ENCODE measurements around the gene SCARB1.

Gene SCARB1

GRCh38 chr12:124821252-124822200 lies 42.1 kb downstream of the SCARB1 start:
- DNase-seq (ENCODE audit: low read depth): no peak

- no peak for DNase-seq (ENCODE audit: low read depth)
Observed at GRCh38 chr12:124820199-124820598, 43.5 kb downstream of the SCARB1 start.

DNA sequence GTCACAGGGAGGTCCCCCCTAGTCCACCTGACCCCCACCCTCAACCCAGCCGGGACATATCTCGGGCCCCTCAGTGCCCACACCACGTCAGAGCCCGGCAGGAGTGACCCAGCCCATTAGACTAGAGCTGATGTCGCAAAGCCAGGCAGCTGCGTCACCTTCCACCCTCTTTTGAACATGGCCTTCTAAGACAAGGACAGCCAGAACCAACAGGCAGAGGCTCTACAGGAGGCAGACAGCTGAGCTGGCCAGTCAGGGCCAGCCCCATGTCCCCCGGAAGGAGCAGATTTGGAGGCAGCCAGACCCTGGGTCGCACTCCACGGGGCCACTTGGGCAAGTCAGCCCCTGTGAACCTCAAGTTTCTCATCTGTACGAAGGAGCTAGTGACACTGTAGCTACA lies 44.1 kb downstream of the SCARB1 start:
- DNase-seq (ENCODE audit: low read depth): no peak

GRCh38 chr12:124819080-124819479 lies 44.6 kb downstream of the SCARB1 start:
- DNase-seq (ENCODE audit: low read depth): no peak

DNA sequence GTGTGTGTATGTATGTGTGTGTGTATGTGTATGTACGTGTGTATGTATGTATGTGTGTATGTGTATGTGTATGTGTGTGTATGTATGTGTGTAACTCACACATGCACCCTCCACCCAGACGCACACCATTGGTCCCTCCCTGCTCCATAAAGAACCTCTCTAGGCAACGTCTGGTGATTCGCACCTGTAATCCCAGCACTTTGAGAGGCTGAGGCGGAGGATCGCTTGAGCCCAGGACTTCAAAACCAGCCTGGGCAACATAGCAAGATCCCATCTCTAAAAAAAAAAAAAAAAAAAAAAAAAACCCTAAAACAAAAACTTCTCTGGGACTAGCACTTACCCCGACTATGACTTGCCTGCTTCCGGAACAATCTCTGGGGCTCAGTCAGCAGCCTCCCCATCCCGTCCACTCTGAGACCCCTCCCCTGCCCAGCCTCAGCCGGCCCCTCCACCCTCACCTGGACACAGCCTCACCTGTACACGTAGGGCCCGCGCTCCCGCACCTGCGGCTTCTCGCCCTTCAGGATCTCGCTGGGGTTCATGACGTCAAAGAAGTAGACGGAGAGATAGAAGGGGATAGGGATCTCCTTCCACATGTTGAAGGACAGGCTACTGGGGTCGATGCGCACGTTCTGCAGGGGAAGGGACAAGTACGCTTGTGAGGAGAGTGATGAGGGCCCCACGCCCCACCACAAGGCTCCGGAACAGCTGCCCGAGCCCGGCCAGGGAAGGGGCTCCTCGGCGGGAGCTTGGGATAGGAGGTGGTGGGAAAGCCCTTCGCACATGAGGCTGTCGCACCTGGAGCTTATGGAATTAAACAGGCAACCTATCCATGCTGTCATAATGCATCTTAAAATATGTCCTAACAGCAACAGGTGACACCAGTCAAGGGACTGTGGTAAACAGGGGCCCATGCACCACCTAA lies 46.3 kb downstream of the SCARB1 start:
- DNase-seq (ENCODE audit: low read depth): no peak

- no peak for DNase-seq (ENCODE audit: low read depth)
Observed at GRCh38 chr12:124816295-124816854, 47.3 kb downstream of the SCARB1 start.

GRCh38 chr12:124814741-124815613 lies 48.7 kb downstream of the SCARB1 start:
- no peak for DNase-seq (ENCODE audit: low read depth)

GRCh38 chr12:124813782-124814181 lies 49.9 kb downstream of the SCARB1 start:
- no peak for DNase-seq (ENCODE audit: low read depth)

DNA sequence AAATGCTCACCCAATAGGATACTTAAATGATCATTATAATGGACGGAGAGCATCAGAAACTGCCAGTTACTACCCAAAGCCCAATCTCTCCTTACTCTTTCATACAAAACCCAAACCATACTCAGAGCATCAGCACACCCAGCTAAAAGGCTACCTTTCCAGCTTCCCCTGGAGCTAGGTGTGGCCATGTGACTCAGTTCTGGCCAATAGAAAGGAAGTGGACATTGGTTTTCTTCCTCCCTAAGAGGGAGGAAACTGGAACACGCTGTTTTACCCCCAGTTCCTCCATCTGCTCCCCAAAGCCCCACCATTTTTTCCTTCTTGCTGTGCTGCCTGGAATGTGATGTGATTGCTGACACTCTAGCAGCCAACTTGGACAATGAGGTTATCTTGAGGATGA lies 50.7 kb downstream of the SCARB1 start:
- no peak for DNase-seq (ENCODE audit: low read depth)

- DNase-seq (ENCODE audit: low read depth): no peak
Observed at GRCh38 chr12:124812356-124812755, 51.3 kb downstream of the SCARB1 start.

GRCh38 chr12:124811633-124812032 lies 52.0 kb downstream of the SCARB1 start:
- DNase-seq (ENCODE audit: low read depth): no peak

GRCh38 chr12:124809878-124810277 lies 53.8 kb downstream of the SCARB1 start:
- peak; percentile 34 for DNase-seq (ENCODE audit: low read depth)

- DNase-seq (ENCODE audit: low read depth): no peak
Observed at GRCh38 chr12:124809391-124809790, 54.3 kb downstream of the SCARB1 start.

GRCh38 chr12:124808272-124808671 lies 55.4 kb downstream of the SCARB1 start:
- DNase-seq (ENCODE audit: low read depth): no peak

GRCh38 chr12:124805876-124806668 lies 57.6 kb downstream of the SCARB1 start:
- DNase-seq (ENCODE audit: low read depth): no peak

- DNase-seq (ENCODE audit: low read depth): no peak
Observed at GRCh38 chr12:124805050-124805449, 58.6 kb downstream of the SCARB1 start.

- no peak for DNase-seq (ENCODE audit: low read depth)
Observed at GRCh38 chr12:124804011-124804621, 59.5 kb downstream of the SCARB1 start.

DNA sequence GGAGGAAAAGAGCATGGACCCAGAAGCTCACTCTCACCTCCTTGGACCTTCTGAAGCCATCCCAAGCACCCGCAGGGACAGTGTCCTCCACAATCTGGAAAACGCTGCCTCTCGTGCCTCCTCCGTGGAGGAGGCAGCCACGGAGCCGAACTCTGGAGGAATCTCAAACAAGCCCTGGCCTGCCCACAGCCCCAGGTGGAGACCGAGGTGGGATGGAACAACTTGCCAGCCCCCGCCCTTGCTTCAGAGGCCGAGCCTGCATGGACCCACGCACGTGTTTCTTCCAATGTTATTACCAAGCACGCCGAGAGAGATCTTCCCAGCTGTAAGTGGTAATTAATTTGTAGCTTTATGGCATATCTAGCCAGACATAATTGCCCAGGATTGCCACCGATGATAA lies 61.3 kb downstream of the SCARB1 start:
- no peak for DNase-seq (ENCODE audit: low read depth)

GRCh38 chr12:124800506-124800905 lies 63.2 kb downstream of the SCARB1 start:
- no peak for DNase-seq (ENCODE audit: low read depth)

DNA sequence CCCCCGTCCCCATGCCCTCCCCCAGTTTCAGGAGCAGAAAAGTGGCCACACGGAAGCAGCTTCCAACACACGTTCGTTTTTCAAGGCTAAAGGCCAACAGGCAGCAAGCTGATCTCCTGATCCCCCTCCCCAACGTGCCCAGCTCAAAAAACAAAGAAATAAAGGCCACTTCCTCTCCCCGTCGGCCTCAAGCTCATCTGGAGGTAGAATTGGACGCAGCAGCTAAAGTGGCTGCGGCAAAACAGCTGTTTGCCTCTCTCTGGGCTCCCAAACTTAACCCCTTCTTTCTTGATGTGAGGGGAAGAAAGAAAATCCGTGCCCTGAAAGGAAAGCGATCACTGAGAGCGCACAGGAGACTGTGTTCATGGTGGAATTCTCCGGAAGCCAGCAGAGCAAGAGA lies 66.3 kb downstream of the SCARB1 start:
- DNase-seq (ENCODE audit: low read depth): no peak

All from GM04503 (cell line).